K562 (cell line): ENCODE measurements around the gene C5orf24. TPM values are rescaled to one million over a fixed set of nuclear protein-coding genes. Genes with fewer than 3 reads are reported as not detected.

Experiments
- ATF7 ChIP-seq: fragments of 450-650 bp; IDR thresholded peaks from 2 replicates; pipeline ENCODE4 v1.7.1; 2014; ENCODE audit warnings: mild to moderate bottlenecking, moderate library complexity
- ELK3 ChIP-seq: fragments of 450-650 bp; formaldehyde crosslinking; IDR thresholded peaks from 2 replicates; pipeline ENCODE4 v1.4.0; 2020; ENCODE audit warnings: mild to moderate bottlenecking
- FOXJ2 ChIP-seq: fragments of 200-800 bp; sonication (Bioruptor generic); IDR thresholded peaks from 2 replicates; pipeline ENCODE4 v1.6.1; 2016; ENCODE audit warnings: missing genetic modification characterization, missing compliant biosample characterization
- FOXP1 ChIP-seq: sonication (generic); formaldehyde crosslinking; IDR thresholded peaks from 2 replicates; pipeline ENCODE4 v1.8.0; 2022; ENCODE audit warnings: mild to moderate bottlenecking, missing genetic modification reagents
- MYNN ChIP-seq, 2 experiments: sonication (generic); formaldehyde crosslinking in 1 of 2; IDR thresholded peaks; 2 replicates each; pipeline versions ENCODE4 v1.5.0 to v1.6.1; 2016 to 2020; ENCODE audit warnings: antibody characterized with exemption in 1 of 2, missing genetic modification reagents in 1 of 2
- NR0B1 ChIP-seq: fragments of 450-650 bp; IDR thresholded peaks from one replicate; pipeline ENCODE4 v1.6.1; 2018; ENCODE audit warnings: mild to moderate bottlenecking, moderate library complexity; ENCODE audit not compliant: partially characterized antibody
- PCBP1 ChIP-seq: fragments of 200-400 bp; formaldehyde crosslinking; IDR thresholded peaks from 2 replicates; pipeline ENCODE4 v1.6.1; 2018; ENCODE audit warnings: mild to moderate bottlenecking, low read depth, low read length; ENCODE audit not compliant: poor library complexity, severe bottlenecking
- POLR2AphosphoS5 ChIP-seq: IDR thresholded peaks from 2 replicates; pipeline ENCODE4 v1.6.1; 2011; ENCODE audit warnings: mild to moderate bottlenecking, low read depth, low read length, moderate library complexity; ENCODE audit not compliant: control insufficient read depth, insufficient read depth
- SMAD2 ChIP-seq: fragments of 150-350 bp; IDR thresholded peaks from 2 replicates; pipeline ENCODE4 v1.6.1; 2014; ENCODE audit warnings: low read depth, mild to moderate bottlenecking, low read length
- SMARCC2 ChIP-seq: fragments of 450-650 bp; IDR thresholded peaks from 2 replicates; pipeline ENCODE4 v1.6.1; 2017; ENCODE audit warnings: antibody characterized with exemption, moderate library complexity, mild to moderate bottlenecking, low read depth
- ZFX ChIP-seq: sonication (generic); formaldehyde crosslinking; IDR thresholded peaks from 2 replicates; pipeline ENCODE4 v1.8.0; 2022; ENCODE audit warnings: mild to moderate bottlenecking, missing genetic modification reagents, moderate library complexity
- ZNF212 ChIP-seq: fragments of 450-650 bp; formaldehyde crosslinking; IDR thresholded peaks from 2 replicates; pipeline ENCODE4 v1.4.0; 2020; ENCODE audit warnings: mild to moderate bottlenecking
- ZNF232 ChIP-seq: sonication (generic); formaldehyde crosslinking; IDR thresholded peaks from 2 replicates; pipeline ENCODE4 v1.8.0; 2022; ENCODE audit warnings: mild to moderate bottlenecking, missing genetic modification reagents
- polyA plus RNA-seq, 8 experiments: library from polyadenylated mRNA; depleted of rRNA in 4 of 8; stranded (reverse) in 5 of 8; unstranded in 3 of 8; fragments of >200 nt; fragmentation: Nextera tagmentation in 2 of 8; fragmentation: Illumina TruSeq in 1 of 8; extraction: Ambion mirVana in 2 of 8; extraction: Trizol in 1 of 8; gene quantifications; 2 replicates each; pipeline versions ENCODE4 v1.2.1 to v1.2.3, GENCODE V29; 2011 to 2014; ENCODE audit warnings: inconsistent platforms in 1 of 8, missing spikeins in 1 of 8
- total RNA-seq, 7 experiments: library from RNA; depleted of rRNA in 6 of 7; stranded (reverse); fragments of >200 nt in 6 of 7; fragmentation: Illumina TruSeq in 2 of 7; extraction: Trizol in 2 of 7; gene quantifications; 2 replicates each; pipeline versions ENCODE4 v1.2.1 to v1.2.3, GENCODE V29; 2011 to 2021; ENCODE audit warnings: low replicate concordance in 1 of 7

The C5orf24 gene
- total and polyA plus RNA-seq, 9 of the 15 experiments (the other 6 are each of a cell fraction or from before 2014, with no cell fraction given): 8.9 to 38.6 (median 28.4) TPM

GRCh38 chr5:134845852-134846640 is at the start of gene C5orf24 (continued):
- TF ChIP-seq ELK3 (CRISPR knock-in tag) (no peak; the same call in 1 of the 2 replicates), PCBP1 (peak; percentile 60), SMAD2 (no peak), MYNN (IDR thresholded peaks at IDR 0.05) (no peak; the same call in 1 of the 2 replicates), MYNN (CRISPR knock-in tag; IDR thresholded peaks at IDR 0.05) (no peak), FOXP1 (CRISPR knock-in tag) (peak; percentile 94), NR0B1 (no peak), FOXJ2 (tag) (0 out of 2 replicates have a peak, but pooled peaks have one; percentile 32), ZFX (CRISPR knock-in tag) (peak; percentile 99), ZNF212 (CRISPR knock-in tag) (peak; percentile 46; the same call in 1 of the 2 replicates), POLR2AphosphoS5 (peak; percentile 89), ZNF232 (CRISPR knock-in tag) (no peak; the same call in 1 of the 2 replicates), SMARCC2 (no peak), ATF7 (peak; percentile 81)
